ENCODE data around the gene SCAF4.

The SCAF4 gene

DNA sequence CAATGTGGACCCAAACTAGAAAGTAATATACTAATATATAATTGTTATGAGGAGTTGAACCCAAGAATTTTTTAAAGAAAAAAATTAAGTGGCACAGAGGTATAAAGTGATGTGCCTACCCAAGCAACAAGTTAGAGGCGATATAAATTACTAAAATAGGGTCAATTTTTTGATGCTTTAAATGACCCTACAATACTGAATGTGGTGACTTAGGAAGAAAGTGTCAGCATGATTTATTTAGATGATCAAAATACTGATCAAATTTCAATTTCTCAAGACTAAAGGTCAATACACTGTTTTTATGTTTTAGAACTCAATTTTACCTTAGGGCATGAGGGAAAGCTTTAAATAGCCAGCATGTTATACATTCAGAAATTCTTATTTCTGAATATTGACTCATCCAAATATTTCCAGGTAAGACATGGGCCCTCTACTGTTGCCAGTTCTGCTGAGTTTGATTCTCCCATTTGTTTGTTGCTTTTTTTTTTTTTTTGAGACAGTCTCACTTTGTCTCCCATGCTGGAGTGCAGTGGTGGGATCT, 20.1 kb downstream of the SCAF4 start:
- no peak for DNase-seq

DNA sequence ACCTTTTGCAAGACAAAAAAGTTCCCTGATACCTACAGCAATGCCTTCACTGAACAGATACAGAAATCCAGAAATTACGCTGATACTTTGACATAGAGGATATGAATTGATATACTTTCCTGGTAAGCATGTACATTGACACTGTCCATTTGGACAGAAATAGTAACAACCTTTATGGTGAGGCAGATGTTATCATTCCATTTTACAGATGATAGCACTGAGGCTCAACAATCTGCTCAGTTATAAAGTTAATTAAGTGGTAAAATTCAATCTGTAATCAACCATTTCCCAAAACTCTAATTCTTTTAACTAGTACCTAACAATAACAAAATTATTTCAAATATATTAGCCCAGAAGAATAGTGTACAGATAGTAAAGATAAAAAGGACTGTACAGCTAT, 20.6 kb downstream of the SCAF4 start:
- DNase-seq: no peak

DNA sequence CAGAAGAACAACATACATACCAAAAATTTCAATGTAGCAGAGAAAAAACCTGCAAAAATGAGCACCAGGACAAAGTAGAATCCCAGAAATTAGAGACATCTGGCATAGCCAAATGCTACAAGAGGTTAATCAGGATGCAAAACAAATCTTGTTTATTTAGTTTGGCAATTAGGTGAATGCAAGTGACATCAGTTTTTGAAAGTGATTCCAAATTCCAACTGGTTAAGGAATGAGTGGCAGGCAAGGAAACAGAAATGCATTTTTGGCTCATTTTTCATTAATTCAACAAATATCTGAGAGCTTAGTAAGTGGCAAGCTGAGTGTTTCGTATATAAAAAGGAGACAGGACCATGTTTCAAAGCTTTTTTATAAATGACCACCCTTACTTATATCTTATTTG, 21.3 kb downstream of the SCAF4 start:
- no peak for DNase-seq

DNA sequence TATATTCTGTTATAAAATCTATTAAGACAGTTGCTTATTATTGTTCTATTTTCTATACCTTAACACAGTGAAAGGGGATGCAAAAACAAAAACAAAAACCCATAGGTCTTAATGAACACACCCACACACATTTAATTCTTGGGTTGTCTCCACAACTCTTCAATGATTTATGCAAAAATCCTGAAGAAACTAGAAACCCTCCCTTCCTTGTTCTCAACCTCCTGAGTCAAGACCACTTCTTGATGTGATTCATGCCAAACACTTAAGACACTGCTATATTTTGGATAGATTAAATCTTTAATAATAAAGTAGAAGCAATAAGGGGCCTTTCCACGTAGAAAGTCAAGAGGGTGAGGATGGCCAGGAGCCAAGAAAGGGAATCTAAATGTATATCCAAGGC, 23.4 kb downstream of the SCAF4 start:
- no peak for DNase-seq

DNA sequence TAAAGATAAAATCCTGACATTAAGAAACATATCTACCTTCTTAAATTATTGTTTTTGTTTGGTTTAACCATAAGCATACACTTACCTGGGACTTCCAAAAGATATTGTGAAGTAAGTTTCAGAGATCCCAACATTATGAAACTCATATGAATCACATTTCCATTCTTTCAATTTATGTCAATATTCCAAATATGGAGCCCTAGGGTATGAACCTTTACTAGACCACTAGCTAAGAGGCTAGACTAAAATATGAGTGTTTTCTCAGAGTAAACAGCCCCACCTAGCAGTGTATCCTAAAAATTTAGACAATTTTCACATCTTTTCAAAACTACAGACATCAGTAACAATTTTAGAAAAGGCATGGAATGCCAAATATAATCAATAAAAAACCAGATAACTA, 24.4 kb downstream of the SCAF4 start:
- DNase-seq: no peak

DNA sequence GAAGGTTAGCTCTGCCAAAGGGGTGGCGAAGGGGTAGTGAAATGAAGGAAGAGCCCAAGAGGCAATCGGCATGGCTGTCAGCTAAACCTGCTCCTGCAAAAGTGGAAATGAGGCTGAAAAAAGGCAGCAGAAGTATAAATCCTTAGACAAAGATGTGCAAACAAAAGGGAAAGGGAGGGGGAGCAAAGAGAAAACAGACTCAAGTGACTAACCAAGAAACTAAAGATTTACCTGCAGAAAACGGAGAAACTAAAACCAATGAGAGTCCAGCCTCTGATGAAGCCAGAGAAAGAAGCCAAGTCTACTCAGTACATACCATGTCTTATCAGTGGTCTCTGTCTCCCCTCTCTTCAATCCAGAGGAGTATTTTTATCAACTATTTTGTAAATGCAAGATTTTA, 25.4 kb downstream of the SCAF4 start:
- DNase-seq: no peak

DNA sequence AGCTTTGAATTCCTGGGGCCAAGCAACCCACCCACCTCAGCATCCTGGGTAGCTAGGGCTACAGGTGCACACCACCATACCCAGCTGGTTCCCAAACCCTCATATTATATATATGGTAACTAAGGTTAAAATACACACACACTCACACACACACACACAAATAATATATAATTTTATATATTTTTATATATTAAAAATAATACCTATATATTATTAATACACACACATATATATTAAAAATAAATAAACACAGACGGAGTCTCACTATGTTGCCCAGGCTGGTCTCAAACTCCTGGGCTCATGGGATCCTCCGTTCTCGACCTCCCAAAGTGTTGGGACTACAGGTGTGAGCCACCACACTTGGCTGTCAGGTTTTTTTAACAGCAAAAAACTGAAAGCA, 31.9 kb downstream of the SCAF4 start:
- DNase-seq: no peak

DNA sequence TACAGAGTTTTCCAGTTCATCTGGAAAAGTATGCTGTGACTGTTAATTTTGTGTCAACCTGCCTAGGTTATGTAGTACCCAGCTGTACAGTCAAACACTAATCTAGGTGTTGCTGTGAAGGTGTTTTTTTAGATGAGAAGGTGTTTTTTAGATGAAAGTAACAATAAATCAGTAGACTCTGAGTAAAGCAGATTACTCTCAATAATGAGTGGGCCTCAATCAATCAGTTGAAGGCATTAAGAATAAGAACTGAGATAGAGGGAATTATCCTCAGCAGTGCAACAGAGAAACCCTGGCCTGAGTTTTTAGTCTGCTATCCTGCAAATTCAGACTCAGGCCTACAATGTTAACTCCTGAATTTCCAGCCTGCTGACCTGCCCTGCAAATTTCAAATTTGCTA, 33.5 kb downstream of the SCAF4 start:
- DNase-seq: no peak

DNA sequence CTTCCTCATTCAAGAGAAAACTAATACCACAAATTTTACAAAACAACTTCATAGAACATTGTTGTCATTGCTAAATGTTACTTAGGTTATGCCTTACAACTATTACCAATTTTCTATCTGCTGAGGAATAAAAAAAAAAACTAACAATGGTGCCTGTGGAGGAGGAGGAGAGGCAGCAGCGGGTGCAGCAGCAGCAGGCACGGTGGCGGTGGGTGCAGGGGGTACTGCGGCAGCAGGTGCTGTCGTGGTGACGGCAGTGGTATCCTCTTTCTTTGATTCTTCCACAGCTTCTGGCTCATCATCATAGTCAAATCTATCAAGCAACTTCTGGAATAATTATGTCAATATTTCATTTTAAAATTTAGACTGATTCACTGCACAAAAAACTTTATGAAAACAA, 35.5 kb downstream of the SCAF4 start:
- no peak for DNase-seq

DNA sequence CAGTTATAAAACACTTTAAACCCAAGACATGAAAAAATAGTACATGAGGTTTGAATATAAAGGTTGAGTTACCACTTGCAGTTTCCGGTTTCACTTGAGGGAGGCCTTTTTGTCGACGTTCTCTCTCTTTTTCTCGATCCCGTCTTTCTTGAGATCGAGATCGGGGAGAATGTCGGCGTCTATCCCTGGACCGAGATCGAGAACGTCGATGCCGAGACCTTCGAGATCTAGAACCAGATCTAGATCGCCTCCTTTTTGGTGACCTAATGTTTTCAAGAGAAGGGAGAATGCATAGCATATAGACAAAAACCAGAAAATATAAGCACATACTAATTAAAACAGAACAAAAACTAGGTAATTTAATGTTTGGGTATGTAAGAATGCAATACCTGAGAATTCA, 38.7 kb downstream of the SCAF4 start:
- no peak for DNase-seq

DNA sequence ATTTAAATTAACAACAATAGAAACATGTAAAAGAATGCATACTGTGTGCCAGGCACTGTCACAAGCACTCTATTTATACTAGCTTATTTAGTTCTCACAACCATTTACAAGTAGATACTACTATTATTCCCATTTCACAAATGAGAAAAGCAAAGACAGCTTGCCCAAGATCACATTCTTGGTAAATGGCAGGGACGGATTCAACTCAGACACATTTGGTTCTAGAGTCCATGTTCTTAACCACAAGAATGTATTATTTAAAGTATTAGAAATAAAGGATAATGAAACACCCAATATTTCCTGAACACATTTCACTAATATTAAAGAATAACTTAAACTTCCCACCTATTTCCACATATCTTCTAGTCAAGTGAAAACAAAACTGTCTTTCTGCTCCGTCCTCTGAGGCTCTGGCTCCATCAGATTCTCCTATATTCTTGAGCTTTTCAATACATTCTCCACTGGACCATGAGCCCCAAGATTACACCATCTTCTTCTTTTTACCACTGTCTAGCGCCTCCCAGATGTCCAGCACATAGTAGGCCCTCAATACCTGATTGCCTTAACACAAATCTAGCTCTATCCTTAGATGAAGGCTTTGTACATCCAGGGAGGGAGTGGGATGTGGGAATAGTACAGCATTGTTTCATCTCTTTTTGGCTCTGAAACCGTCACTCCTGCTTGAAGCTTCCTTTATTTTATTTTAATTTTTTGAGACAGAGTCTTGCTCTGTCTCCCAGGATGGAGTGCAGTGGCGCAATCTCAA, 43.1 kb downstream of the SCAF4 start:
- no peak for DNase-seq

DNA sequence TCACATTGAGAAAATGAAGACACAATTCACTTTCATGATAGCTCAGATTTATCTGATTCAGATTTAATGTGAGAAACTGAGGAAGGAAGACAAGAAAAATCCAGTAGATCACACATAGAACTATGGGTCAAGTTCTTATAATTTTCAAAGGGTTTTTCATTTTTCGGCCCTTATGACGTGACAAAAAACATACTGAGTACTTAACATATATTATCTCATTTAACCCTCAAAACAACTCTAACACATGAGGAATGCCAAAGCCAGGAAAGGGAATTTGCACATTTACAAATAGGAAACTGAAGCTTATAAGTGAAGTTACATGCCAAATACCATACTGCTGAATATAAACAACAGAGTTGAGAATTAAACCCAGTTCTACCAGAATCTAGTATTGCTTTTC, 44.8 kb downstream of the SCAF4 start:
- no peak for DNase-seq

DNA sequence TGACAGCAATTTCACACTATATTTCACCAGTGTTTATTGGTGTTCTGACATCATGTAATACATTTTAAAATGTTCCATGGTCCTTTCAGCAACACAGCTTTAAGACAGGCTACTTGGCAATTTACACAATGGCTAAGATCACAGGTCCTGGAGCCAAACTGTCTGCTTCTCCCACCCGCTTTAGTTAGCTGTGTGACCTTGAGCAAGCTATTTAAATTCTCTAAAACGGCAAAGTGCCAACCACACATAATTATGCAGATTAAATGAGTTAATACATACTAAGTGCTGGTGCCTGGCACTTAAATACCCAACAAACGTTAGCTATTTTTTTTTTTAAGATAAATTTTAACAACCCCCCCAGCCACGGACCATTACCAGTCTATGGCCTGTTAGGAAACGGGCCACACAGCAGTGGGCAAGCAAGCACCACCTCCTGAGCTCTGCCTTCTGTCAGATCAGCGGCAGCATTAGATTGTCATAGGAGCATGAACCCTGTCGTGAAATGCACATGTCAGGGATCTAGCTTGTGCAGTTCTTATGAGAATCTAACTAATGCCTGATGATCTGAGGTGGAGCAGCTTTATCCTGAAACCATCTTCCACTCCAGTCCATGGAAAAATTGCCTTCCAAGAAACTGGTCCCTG, 45.5 kb downstream of the SCAF4 start:
- no peak for DNase-seq

DNA sequence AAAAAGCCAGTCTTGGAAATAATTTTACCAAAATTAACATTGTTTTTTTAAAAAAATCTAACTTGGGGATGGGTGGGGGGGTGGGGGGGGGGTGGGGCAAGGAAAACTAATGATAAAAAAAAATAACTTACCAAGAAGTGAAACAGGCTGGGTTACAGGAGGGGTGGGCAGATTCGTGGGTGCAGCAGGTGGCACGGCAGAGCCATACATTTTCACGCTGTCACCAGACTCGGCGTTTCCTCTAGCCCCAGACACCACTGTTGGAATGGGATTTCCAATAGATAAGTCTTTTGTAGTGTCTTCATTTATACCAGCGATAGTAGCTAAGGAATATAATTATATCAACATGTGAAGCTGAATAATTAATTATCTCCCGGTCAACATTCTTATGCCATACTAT, 47.0 kb downstream of the SCAF4 start:
- no peak for DNase-seq

DNA sequence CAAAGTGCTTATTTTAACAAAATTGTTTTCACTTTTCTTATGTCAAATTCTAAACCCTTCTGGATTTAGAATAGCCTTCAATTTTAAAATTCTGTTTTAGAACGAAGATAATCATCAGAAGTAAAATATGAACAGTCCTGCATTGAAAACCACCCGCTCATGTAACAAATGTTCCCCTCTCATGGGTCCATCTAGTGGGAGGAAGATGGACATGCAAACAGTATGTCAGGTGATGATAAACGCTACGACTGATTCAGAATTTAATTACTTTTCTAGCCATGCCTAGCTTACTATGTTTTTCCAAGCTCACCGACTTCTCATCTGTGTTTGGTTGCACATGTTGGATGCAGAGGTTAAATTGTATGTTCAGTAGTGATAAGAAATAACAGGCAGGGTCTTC, 48.9 kb downstream of the SCAF4 start:
- DNase-seq: no peak

DNA sequence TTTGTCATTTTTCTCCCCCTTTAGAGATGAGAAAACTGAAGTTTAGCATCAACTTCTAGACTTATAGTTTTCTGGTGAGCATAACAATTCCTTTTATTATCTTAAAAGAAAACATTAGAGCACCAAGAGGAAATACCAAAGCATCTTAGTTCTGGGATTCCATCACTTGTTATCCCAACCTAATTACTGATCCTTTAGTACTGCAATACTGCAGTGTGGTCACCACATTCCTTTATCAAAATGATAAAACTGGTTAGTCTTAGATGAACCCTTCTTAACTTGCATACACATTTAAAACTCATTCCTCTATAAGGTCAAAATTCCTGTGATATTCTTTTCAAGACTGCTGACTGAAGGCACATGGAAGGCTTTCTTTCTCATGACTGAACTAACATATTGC, 49.3 kb downstream of the SCAF4 start:
- no peak for DNase-seq

DNA sequence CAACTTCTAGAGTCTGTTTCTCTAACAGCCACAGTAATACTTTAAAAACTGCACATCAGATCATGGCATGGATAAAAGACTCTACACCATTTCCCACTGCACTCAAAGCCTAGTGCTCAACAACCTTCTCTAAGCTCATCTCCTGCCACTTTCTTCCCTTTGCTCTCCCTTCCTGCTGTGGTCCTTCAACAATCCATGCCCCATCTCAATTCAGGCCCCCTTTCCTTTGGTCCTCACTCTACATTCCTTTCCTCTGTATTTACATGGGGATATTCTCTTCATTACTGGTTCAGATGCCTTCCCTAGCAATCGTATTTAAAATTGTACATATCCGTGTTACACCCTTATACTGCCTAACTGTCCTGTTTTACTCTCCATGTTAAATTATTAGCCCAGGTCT, 53.4 kb downstream of the SCAF4 start:
- no peak for DNase-seq

DNA sequence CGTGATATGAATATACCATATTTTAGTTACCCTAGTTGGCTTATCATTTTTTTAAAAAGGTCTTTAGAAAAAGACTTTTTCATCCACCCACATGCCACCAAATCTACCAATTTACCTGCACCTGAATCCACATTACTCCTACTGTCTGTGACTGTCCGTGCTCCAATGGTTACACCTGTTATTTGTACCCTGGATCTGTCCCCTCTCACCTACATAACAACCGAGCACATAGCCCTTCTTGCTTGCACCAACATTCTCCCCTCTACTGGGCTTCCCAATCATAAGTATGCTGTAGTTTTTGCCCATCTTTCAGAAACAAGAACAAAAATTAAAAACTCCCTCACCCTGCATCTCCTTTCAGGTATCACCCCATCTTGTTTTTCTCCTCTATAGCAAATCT, 54.9 kb downstream of the SCAF4 start:
- no peak for DNase-seq

DNA sequence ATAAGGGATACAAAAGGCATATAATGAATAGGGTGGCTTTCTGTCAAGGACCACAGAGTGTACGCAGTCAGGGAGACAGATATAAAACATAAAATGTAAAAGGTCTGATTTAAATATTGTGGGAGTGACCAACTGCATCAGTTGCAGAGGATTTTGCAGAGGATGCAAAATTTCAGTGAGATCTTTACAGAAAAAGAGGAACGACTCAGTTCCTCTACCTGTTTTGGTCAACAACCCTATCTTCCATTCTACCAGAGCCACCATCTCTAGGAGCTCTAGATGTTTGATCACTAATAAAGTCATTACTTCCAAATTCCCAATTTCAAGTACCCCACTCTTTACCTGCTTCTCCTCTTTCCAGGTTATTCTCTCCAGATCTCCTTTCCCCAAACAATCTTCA, 56.0 kb downstream of the SCAF4 start:
- DNase-seq: no peak

DNA sequence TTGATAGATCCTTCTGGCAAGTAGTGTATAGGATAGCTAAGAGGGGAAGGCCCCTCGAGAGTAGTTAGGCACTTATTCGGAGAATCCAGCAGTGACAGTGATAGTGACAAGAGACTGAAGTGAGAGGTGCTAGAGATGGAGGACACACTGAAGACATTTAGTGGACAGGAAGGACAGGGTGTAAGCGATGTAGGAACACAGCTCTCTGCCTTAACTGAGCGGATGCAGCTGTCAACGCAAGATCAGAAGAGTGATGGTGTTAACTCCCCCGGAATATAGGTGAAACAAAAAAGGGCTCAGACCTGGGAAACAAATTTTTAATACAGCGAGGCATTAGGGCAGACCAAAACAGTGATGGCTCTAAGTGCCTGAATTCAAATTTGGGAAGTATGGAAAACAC, 56.6 kb downstream of the SCAF4 start:
- DNase-seq: no peak

DNA sequence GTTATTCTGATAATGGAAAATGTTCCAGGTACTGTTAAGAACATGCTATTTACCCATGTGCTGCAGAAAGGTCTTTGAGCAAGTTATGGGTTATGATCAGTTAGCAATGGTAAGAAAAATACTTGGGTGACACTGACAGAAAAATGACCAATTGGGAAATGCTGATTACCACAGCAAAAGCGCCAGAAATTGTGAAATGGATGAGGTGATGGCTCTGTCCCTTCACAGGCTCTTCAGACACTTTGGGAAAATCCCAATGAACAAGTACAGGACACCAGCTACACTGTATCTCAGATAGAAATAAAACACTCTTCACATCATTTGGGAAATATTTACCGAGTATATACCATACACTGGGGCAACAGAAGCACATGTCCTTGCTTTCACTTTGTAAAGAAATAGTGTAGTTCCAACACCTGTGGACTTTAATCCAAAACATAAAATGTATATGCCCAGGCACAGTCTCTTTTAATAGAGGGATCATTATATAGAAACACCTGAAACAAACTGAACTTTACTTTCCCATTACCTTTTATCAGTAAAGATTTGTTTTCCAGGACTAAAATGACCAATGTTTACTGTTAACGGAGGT, 58.5 kb downstream of the SCAF4 start:
- DNase-seq: no peak

DNA sequence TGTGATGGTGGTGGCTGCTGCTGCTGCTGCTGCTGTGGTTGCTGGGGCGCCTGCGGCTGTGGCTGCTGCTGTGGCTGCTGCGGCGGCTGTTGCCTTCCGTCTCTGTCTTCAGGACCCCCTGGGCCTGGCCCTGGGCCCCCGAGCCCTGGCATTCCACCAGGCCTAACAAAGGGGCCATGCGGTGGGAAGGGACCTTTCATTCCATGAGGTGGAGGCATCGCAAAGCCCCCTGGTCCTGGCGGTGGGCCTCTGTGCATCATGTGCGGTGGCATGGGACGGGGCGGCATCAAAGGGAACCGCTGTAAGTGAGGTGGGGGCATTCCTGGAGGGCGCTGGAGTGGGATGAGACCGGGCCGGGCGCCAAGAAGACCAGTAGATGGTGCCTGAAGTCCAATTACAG, 60.0 kb downstream of the SCAF4 start:
- DNase-seq: no peak

DNA sequence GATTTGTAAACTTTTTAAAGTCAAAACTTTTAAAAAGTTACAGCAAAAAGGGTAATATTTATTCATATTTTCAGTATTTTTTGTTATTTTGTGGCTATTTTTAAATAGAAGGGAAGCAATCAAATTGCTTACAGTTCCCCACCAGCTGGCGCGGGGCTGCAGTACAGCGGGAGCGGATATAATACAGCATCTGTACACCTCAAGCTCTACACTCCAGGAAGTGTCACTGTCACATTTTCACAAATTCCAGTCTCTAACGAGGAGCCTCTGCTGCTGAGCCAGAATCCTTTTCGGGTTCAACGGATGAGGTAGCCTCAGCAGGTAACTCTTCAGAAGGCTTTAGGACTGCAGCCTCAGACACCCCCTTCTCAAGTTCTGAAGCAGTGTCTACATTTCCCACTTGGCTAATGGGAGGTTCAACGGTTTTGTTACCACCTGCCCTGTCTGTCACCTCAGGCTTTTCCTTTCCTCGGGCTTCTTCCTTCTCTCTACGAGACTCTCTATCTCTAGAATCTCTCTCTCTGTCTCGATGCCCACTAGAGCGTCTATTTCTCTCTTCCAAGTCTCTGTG, 60.7 kb downstream of the SCAF4 start:
- DNase-seq: no peak

DNA sequence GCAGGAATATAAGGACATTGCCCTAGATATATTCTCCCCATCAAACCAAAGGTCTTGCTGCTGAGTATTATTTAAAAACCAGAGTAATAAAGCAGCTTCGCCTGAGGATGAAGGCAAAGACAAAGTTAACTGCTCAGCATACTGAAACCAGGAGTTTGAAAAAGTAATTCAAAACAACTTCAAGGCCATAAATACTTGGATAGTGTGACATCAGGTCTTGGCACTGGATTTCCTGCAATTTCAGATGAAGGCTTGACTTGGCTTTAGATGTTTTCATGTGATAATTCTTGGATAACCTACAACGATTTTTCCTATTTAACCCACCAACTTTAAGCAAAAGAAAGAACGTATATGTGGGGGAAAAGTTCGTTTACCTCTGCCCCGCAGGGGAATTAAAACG, 61.8 kb downstream of the SCAF4 start:
- no peak for DNase-seq

Measured in midbrain (tissue), 1 donor.